T-helper 2 cell (primary cell): Measurements from ENCODE around the gene TMEM270.
"Not testable (repeated sequence)": the region's sequence is repeated elsewhere in the genome, so short reads cannot be mapped to it uniquely, and the experiment has no call there.

Experiments used
- DNase-seq, 5 experiments: peaks; one replicate each; pipeline versions ENCODE4 v3.0.0 to v3.0.0-alpha.2; 2012 to 2022
- total RNA-seq, 2 donors: gene quantifications; one replicate each; lab custom pipeline; 2026; lab: John Stamatoyannopoulos, UW

The TMEM270 gene, protein sequence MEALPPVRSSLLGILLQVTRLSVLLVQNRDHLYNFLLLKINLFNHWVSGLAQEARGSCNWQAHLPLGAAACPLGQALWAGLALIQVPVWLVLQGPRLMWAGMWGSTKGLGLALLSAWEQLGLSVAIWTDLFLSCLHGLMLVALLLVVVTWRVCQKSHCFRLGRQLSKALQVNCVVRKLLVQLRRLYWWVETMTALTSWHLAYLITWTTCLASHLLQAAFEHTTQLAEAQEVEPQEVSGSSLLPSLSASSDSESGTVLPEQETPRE
- 0 to 0.07 reads per million in 2 donors for total RNA-seq

GRCh38 chr7:73860859-73861258 lies at the start of gene TMEM270:
Gene TMEM270 (plus strand): TSS chr7:73861159. CDS start chr7:73861195, 36 bp downstream.
- no peak for DNase-seq

DNA sequence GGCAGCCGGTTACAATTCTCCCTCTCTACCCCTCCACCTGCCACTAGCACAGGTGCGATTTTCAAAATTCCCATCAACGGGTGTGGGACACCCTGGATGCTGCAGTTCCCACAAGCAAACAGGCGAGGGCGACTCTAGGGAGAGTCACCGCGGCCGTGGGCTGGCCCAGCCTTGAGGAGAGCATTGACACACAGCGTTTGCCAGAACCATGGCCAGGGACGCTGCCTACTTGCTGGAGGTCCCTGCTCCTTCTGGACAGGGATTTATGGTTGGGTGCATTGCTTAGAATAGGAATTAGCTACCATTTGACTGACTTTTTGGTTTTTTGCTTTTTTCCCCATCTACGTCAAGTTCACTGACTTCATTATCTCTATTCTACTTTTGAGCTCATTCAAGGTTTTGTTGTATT lies 49.2 kb upstream of the TMEM270 start:
- peak in 4 of 5 experiments; percentile 18 to 48 (median 36) for DNase-seq

- no peak for DNase-seq
Measured at GRCh38 chr7:73812996-73813395, 48.0 kb upstream of the TMEM270 start.

GRCh38 chr7:73815436-73815835 lies 45.5 kb upstream of the TMEM270 start:
- no peak for DNase-seq

- no peak for DNase-seq
Measured at GRCh38 chr7:73817121-73817520, 43.8 kb upstream of the TMEM270 start.

GRCh38 chr7:73820013-73820412 lies 40.9 kb upstream of the TMEM270 start:
- no peak for DNase-seq

DNA sequence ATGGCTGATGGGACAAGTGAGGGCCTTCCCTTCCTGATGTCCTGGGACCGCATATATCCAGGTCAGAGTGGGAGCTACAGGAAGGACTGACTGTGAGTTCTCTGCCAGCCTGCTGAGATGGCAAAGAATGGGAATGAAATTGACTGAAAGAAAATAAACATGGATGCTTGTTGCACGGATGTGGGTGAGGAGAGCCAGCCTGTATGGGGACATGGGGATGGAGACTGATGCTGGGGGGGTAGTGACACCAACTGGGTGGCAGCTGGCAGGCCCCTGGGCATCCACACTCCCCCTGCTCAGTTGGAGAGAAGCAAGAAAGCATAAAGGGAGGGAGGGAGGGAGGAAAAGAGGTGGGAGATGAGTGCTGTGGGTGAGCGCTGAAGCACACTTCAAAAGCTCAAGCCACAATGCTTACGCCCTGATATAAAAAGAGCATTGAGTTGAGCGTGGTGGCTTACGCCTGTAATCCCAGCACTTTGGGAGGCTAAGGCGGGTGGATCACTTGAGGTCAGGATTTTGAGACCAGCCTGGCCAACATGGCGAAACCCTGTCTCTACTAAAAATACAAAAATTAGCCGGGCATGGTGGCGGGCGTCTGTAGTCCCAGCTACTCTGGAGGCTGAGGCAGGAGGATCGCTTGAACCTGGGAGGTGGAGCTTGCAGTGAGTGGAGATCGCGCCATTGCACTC lies 39.2 kb upstream of the TMEM270 start:
- DNase-seq = not testable (repeated sequence)

DNA sequence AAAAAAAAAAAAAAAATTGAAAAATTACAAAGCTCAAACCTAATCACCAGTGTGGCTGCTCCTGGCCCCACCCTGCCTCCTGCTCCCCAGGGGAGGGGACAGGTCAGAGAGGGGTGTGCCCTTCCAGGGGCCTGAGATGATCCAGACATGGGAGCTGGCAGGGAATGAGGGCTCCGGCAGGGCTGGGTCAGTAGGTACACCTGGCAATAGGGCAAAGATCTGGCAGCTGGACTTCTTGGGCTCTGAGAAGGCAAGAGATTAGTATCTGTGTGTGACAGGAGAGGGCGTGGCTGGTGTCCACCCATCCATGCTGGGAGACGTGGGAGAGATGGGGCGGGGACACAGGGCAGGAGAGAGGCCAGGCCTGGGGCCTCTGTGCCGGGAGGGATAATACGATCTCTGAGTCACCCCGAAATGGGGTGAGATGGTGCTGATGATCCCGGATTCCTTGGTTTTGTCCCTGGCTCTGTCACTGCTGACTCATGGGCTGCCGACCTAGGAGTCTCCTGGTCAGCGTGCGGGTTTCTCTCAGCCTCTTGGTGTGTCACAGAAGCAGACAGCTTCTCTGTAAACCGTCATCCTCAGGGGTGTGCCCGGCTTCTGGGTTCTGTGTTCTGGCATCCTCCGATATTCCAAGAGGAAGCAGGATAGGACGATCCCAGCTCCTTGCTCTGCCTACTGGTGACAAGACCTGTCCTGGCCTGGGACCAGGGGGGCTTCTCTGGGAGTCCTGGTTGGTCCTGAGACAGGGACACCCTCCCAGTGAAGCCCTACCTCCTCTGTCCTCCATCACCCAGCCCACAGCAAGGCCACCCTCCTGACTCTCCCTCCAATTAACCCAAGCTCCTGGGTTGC lies 38.4 kb upstream of the TMEM270 start:
- DNase-seq = no peak

GRCh38 chr7:73823257-73823656 lies 37.7 kb upstream of the TMEM270 start:
- no peak for DNase-seq

- DNase-seq = no peak
Measured at GRCh38 chr7:73823873-73824592, 36.9 kb upstream of the TMEM270 start.

- no peak for DNase-seq
Measured at GRCh38 chr7:73824986-73825385, 36.0 kb upstream of the TMEM270 start.

- no peak for DNase-seq
Measured at GRCh38 chr7:73827567-73828106, 33.3 kb upstream of the TMEM270 start.

DNA sequence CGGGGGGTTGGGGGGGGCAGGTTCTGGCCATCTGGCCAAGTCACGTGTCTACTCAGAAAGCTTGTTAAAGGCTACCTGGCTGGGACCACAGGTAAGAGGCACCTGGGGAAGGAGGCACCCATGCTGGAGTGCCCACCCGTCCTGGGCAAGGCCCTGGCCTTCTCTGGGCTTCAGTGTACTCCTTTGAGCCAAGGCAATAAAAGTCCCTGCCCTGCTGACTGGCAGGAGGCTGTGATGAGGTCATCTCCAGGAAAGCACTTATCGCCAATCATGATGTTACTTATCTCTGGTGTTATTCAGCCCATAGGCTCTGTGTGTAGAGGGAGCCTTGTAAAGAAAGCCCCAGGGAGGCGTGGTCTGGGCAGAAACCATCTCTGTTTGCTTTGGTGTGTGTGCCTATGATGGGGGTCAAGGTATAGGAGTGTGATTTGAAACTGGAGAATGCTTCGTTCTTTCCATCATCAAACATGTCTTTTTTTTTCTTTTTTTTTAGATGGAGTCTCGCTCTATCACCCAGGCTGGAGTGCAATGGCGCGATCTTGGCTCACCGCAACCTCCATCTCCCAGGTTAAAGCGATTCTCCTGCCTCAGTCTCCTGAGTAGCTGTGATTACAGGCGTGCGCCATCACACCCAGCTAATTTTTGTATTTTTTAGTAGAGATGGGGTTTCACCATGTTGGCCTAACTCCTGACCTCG lies 32.7 kb upstream of the TMEM270 start:
- DNase-seq = peak in 1 of 5 experiments; percentile 49

DNA sequence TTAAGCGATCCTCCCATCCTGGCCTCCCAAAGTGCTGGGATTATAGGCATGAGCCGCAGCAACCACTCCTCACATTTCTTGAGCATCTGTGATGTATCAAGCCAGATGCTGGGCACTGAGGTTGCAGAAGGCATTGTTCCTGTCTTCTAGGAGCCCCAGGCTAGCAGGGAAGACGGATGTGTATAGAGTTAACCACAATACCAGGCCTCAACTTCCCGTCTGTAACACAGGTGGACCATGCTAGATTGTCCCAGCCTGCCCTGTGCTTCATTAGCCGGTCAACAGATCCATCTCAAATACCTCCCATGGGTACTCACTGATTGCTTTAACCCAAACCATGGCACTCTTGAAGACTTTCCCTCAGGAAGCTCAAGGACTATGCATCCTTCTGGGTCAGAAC lies 32.0 kb upstream of the TMEM270 start:
- DNase-seq = no peak

DNA sequence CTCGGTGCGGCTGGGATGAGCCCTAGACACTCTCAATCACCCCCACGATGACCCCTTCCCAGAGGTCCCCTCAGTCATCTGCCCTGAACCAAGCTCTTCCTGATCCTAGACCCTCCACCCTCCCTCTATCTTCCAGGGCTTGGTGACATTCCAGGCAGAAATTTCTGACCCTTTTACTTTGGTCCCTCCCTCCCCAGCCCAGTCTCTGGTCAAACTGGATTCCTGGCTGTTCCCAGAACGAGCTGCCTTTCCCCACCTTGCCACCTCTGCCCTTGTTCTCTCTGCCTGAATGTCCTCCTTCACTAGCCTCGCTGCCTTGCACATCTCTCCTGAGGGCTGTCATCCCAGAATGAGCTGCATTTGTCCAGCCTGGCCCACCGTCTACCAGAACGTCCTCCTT lies 31.5 kb upstream of the TMEM270 start:
- DNase-seq = no peak

DNA sequence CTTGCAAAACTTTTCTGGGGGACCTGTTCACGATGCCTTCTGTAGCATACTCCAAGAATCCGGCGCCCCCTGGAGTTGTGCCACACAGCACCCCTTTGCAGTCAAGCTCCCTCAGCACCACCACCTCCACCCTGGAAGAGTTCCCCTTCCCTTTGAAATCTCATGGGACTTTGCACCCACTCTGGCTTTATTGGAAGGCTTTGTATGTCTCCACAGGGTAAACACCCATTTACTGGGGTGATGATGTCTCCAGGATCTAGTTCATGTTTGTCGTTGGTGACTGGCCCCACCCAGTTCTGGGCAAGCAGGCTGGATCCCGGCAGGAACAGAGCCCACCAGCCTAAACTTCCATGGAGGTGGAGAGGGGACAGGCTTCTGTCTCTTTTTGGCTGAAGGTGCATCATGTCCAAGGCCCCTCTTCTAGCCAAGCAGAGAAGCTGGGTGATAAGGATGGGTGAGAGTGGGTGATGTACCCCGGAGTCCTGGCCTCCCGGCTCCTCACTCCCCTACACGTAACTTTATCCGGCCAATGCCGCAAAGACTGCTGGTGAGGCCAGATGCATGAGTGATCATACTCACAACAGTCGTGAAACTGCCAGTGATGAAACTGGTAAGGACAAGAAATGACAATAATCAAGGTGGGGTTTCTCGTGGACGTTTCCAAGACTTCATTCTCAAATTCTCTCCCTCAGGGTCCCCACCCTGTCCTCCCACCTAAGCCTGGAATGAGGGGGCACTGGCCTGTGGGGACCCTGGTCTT lies 30.9 kb upstream of the TMEM270 start:
- DNase-seq = no peak

DNA sequence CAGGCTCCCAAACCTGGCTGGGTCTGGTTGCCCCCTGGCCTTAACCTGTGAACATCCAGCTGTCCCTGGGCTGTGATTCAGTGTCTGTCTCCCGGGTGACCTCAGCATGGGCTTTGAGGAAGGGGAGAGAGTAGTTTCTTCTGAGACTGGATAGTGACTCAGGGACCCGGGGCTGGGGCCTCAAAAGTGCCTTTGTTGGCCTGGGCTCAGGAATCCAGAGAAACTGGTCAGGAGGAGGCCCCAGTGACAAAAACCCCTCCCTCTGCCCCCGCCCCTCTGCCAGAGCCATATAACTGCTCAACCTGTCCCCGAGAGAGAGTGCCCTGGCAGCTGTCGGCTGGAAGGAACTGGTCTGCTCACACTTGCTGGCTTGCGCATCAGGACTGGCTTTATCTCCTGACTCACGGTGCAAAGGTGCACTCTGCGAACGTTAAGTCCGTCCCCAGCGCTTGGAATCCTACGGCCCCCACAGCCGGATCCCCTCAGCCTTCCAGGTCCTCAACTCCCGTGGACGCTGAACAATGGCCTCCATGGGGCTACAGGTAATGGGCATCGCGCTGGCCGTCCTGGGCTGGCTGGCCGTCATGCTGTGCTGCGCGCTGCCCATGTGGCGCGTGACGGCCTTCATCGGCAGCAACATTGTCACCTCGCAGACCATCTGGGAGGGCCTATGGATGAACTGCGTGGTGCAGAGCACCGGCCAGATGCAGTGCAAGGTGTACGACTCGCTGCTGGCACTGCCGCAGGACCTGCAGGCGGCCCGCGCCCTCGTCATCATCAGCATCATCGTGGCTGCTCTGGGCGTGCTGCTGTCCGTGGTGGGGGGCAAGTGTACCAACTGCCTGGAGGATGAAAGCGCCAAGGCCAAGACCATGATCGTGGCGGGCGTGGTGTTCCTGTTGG lies 30.0 kb upstream of the TMEM270 start, which contains the start of gene CLDN4:
CLDN4 (plus strand) TSS at position 316 of the 903 bp plus-strand sequence; CDS start at position 522, 206 bp downstream.
- DNase-seq = no peak

DNA sequence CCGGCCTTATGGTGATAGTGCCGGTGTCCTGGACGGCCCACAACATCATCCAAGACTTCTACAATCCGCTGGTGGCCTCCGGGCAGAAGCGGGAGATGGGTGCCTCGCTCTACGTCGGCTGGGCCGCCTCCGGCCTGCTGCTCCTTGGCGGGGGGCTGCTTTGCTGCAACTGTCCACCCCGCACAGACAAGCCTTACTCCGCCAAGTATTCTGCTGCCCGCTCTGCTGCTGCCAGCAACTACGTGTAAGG lies 29.4 kb upstream of the TMEM270 start:
- no peak for DNase-seq

DNA sequence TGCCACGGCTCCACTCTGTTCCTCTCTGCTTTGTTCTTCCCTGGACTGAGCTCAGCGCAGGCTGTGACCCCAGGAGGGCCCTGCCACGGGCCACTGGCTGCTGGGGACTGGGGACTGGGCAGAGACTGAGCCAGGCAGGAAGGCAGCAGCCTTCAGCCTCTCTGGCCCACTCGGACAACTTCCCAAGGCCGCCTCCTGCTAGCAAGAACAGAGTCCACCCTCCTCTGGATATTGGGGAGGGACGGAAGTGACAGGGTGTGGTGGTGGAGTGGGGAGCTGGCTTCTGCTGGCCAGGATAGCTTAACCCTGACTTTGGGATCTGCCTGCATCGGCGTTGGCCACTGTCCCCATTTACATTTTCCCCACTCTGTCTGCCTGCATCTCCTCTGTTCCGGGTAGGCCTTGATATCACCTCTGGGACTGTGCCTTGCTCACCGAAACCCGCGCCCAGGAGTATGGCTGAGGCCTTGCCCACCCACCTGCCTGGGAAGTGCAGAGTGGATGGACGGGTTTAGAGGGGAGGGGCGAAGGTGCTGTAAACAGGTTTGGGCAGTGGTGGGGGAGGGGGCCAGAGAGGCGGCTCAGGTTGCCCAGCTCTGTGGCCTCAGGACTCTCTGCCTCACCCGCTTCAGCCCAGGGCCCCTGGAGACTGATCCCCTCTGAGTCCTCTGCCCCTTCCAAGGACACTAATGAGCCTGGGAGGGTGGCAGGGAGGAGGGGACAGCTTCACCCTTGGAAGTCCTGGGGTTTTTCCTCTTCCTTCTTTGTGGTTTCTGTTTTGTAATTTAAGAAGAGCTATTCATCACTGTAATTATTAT lies 28.9 kb upstream of the TMEM270 start:
- DNase-seq = no peak
